HG03571 (cell line): Measurements from ENCODE around the gene ATP10B.
A peak's percentile ranks its signal among the peaks of the same experiment; 100 is the strongest.
"Not testable (repeated sequence)": the region's sequence is repeated elsewhere in the genome, so short reads cannot be mapped to it uniquely, and the experiment has no call there.

Experiments used
- ATAC-seq: cut with Tn5 transposase; IDR thresholded peaks from one replicate; pipeline ENCODE4 v1.9.1; 2021; ENCODE audit not compliant: unreplicated experiment

ATP10B gene

GRCh38 chr5:160769301-160769700 is 82.7 kb downstream of the ATP10B start:
- no peak for ATAC-seq

GRCh38 chr5:160767062-160767461 is 84.9 kb downstream of the ATP10B start:
- ATAC-seq, result no peak

GRCh38 chr5:160760008-160760407 is 92.0 kb downstream of the ATP10B start:
- ATAC-seq, result no peak

GRCh38 chr5:160757194-160757593 is 94.8 kb downstream of the ATP10B start:
- ATAC-seq, result no peak

- ATAC-seq, result no peak
These were observed 100.9 kb downstream of the ATP10B start for GRCh38 chr5:160750938-160751657.

- ATAC-seq, result no peak
These were observed 102.3 kb downstream of the ATP10B start for GRCh38 chr5:160749682-160750081.

- no peak for ATAC-seq
These were observed 103.0 kb downstream of the ATP10B start for GRCh38 chr5:160749026-160749425.

GRCh38 chr5:160747987-160748386 is 104.0 kb downstream of the ATP10B start:
- ATAC-seq, result no peak

- ATAC-seq, result no peak
These were observed 104.5 kb downstream of the ATP10B start for GRCh38 chr5:160747559-160747958.

- no peak for ATAC-seq
These were observed 107.5 kb downstream of the ATP10B start for GRCh38 chr5:160744268-160745101.

- ATAC-seq, result no peak
These were observed 109.0 kb downstream of the ATP10B start for GRCh38 chr5:160743027-160743426.

- no peak for ATAC-seq
These were observed 109.6 kb downstream of the ATP10B start for GRCh38 chr5:160742446-160742845.

- no peak for ATAC-seq
These were observed 124.6 kb downstream of the ATP10B start for GRCh38 chr5:160727296-160727997.

- ATAC-seq, result no peak
These were observed 125.3 kb downstream of the ATP10B start for GRCh38 chr5:160726721-160727120.

- no peak for ATAC-seq
These were observed 131.2 kb downstream of the ATP10B start for GRCh38 chr5:160720822-160721221.

- not testable (repeated sequence) for ATAC-seq
These were observed 136.5 kb downstream of the ATP10B start for GRCh38 chr5:160715508-160715907.

GRCh38 chr5:160703547-160704189 is 148.3 kb downstream of the ATP10B start:
- ATAC-seq, result no peak

- ATAC-seq, result peak; percentile 88
These were observed 149.1 kb downstream of the ATP10B start for GRCh38 chr5:160702934-160703333.

- no peak for ATAC-seq
These were observed 149.7 kb downstream of the ATP10B start for GRCh38 chr5:160702311-160702803.

- ATAC-seq, result no peak
These were observed 150.6 kb downstream of the ATP10B start for GRCh38 chr5:160701403-160701802.

GRCh38 chr5:160699301-160699700 is 152.7 kb downstream of the ATP10B start:
- ATAC-seq, result no peak
